HG02798 (cell line): ENCODE results near the gene SENP6.
"Not testable (repeated sequence)": the region's sequence is repeated elsewhere in the genome, so short reads cannot be mapped to it uniquely, and the experiment has no call there.

Experiments
- ATAC-seq: cut with Tn5 transposase; IDR thresholded peaks from one replicate; pipeline ENCODE4 v1.9.1; 2021; ENCODE audit warnings: mild to moderate bottlenecking; ENCODE audit not compliant: unreplicated experiment, poor library complexity

Gene SENP6

GRCh38 chr6:75643173-75643572, 41.5 kb downstream of the SENP6 start:
- ATAC-seq: no peak

GRCh38 chr6:75656479-75656878, 54.8 kb downstream of the SENP6 start:
- ATAC-seq: no peak

- no peak for ATAC-seq
Measured at GRCh38 chr6:75657327-75657726, 55.6 kb downstream of the SENP6 start.

DNA sequence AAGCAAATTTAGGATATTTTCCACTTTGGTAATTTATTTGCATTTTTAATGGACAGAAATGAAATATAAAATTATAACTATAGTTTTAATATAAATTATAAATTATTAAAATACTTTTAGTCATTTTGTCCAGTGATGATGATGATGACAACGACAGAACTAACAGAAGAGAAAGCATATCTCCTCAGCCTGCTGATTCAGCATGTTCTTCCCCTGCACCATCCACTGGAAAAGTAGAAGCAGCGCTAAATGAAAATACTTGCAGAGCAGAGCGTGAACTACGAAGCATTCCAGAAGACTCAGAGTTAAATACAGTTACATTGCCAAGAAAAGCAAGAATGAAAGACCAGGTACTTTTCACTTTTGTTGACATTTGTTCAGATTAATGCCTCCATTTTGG, 64.9 kb downstream of the SENP6 start:
- no peak for ATAC-seq

- no peak for ATAC-seq
Measured at GRCh38 chr6:75673884-75674283, 72.2 kb downstream of the SENP6 start.

DNA sequence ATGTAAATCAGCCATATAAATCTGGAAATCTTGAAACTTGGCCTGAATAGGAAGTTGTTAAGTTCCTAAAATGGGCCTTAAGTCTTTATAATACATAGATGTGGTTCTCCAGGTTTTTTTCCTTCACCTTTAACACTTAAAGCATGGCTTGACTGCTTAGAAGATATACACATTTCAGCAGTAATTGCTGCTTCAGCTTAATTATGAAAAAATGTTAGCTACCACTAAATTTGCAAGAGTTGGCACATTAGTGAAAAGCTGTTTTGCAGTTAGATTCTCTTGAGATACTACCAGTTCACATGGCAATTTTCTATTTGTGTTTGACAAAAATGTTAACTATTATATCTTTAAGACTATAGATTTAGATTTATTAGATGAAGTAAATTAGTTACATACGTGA, 74.7 kb downstream of the SENP6 start:
- no peak for ATAC-seq

GRCh38 chr6:75682548-75682947, 80.9 kb downstream of the SENP6 start:
- not testable (repeated sequence) for ATAC-seq

GRCh38 chr6:75683005-75683404, 81.3 kb downstream of the SENP6 start:
- not testable (repeated sequence) for ATAC-seq

GRCh38 chr6:75687535-75687934, 85.9 kb downstream of the SENP6 start:
- ATAC-seq: not testable (repeated sequence)

DNA sequence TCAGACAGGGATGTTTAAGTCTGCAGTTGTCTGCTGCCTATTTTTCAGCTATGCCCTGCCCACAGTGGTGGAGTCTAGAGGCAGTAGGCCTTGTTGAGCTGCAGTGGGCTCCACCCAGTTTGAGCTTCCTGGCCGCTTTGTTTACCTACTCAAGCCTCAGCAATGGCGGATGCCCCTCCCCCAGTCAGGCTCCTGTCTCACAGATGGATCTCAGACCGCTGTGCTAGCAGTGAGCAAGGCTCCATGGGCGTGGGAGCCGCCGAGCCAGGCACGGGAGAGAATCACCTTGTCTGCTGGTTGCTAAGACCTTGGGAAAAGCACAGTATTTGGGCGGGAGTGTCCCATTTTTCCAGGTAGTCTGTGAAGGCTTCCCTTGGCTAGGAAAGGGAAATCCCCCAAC, 86.3 kb downstream of the SENP6 start:
- ATAC-seq: not testable (repeated sequence)

DNA sequence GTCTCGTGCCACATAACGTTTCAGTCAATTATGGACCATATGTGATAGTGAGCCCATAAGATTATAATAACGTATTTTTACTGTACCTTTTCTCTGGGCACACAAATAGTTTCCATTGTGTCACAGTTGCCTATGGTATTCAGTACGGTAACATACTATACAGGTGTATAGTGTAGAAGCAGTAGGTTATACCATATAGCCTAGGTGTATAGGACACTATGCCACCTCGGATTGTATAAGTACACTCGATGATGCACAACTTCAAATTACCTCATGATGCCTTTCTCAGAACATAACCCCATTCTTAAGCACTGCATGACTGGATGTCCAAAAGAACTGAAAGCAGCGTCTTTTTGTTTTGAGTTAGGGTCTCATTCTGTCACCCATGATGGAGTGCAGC, 87.9 kb downstream of the SENP6 start:
- ATAC-seq: no peak

DNA sequence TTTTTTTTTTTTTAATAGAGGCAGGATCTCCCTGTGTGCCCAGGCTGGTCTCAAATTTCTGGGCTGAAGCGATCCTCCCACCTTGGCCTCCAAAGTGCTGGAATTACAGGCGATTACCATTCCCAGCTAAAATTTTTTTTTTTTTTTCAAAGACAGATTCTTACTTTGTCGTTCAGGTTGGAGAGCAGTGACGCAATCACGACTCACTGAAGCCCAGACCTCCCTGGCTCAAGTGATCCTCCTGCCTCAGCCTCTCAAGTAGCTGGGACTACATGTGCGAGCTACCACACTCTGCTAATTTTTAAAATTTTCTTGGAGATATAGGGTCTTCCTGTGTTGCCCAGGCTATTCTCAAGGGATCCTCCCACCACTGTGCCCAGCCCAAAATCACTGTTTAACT, 89.3 kb downstream of the SENP6 start:
- ATAC-seq: no peak

DNA sequence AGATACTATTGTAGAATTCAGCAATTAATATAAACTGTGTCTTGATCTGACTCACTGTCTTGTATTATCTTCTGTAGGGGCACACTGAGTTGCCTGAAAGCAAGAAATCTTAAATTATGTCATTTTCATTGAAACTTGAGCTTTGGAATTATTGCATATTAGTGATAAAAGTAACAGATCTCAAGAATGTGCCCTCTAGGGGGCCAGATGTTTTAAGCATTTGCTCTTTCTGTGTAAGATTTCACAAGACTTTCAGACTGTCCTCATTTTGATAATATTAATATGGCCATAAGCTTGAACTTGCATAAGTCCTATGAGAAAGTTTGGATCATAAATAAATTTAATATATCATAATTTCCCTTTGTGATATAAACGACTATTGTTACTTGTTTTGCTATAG, 91.9 kb downstream of the SENP6 start:
- ATAC-seq: no peak

GRCh38 chr6:75694406-75694805, 92.7 kb downstream of the SENP6 start:
- ATAC-seq: no peak

- not testable (repeated sequence) for ATAC-seq
Measured at GRCh38 chr6:75708334-75708733, 106.7 kb downstream of the SENP6 start.

DNA sequence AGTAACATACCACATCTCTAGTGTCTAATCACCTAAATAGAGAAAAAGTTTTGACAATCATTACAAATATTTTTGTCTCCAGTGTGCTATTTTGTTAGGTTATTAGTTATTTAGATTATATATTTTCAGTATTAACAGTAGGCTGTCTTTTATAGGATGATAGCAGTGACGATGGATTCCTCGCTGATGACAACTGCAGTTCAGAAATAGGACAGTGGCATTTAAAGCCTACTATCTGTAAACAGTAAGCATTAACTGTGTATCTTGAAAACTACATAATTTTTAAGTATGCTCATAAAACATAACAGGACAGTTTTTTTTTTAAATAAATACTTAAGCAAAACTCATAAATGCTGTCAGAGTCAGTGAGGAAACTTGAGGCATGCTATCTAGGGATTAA, 109.5 kb downstream of the SENP6 start:
- no peak for ATAC-seq

GRCh38 chr6:75719133-75719532, 117.5 kb downstream of the SENP6 start:
- no peak for ATAC-seq

GRCh38 chr6:75723382-75723781, 121.7 kb downstream of the SENP6 start:
- no peak for ATAC-seq

- no peak for ATAC-seq
Measured at GRCh38 chr6:75727206-75727605, 125.5 kb downstream of the SENP6 start.

DNA sequence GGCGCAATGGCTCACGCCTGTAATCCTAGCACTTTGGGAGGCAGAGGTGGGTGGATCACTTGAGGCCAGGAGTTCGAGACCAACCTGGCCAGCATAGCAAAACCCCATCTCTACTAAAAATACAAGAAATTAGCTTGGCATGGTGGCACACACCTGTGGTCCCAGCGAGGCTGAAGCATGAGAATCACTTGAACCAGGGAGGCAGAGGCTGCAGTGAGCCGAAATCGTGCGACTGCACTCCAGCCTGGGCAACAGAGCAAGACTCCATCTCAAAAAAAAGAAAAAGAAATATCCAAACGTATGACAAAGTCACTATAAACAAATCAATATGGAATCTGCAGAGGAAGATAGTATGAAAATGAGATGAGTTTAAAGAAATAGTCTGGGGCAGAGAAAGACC, 129.3 kb downstream of the SENP6 start:
- not testable (repeated sequence) for ATAC-seq

GRCh38 chr6:75735491-75736186, 134.0 kb downstream of the SENP6 start:
- ATAC-seq: peak; percentile 83

DNA sequence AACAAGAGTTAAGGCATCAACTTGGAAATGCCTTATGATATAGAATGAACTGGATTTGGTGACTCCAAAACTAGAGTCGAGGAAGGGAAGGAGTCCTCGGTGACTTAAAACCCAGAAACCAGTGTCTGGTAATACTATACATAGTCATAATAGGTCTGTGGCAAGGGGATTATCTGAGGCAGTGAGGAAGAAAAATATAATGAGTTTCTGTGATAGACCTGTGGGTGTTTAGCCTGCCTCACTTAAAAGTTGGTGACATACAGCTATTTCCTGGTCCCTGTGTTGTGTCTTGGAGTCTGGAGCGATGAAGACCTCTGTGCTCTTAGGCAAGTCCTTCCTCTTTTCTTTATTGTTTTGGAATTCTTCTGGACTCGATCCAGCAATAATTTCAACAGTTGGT, 142.3 kb downstream of the SENP6 start:
- no peak for ATAC-seq

DNA sequence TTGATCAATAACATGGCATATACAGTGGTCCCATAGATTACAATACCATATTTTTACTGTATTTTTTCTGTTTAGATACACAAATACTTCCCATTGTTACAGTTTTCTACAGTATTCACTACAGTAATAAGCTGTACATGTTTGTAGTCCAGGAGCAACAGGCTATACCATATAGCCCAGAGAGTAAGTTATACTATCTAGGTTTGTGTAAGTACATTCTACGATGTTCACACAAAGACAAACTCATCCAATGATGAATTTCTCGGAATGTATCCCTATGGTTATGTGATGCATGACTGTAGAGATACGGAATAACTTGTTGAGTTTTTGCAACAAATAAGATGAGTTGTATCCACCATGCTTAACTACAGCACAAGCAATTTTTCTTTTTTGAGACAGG, 143.7 kb downstream of the SENP6 start:
- no peak for ATAC-seq
